ENCODE measurements around the gene ESRRA. TPM values are rescaled to one million over a fixed set of nuclear protein-coding genes. Genes with fewer than 3 reads are reported as not detected.

Gene ESRRA
- polyA plus RNA-seq, 1 donor (not counting 4 experiments of a cell fraction or from before 2014, with no cell fraction given), result 20.8 TPM

DNA sequence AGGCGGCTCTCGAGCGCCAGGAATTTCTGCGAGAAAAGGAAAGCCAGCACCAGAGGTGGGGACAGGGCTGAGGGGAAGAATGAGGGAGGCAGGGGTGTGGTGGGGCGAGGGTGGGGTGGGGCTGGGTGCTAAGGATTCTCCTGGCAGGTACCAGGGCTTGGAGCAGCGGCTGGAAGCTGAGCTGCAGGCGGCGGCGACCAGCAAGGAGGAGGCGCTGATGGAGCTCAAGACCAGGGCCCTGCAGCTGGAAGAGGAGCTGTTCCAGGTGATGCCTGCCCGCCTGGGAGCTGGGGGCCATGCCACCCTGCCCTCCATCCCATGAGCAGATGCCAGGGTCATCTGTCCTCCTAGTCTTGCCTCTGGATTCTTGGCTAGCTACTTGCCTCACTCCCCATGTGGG, 44.1 kb downstream of the ESRRA start:
- no peaks in the 10 kb centered on the region for H3K9me1 ChIP-seq (ENCODE audit: control insufficient read depth, extremely low read depth, insufficient read depth, low read length)
- H3K79me2 ChIP-seq (ENCODE audit: control insufficient read depth, insufficient read depth, low read length), result no peaks in the 10 kb centered on the region
- dilution Hi-C loops (cut with MboI; ENCODE audit: extremely low pct_ligation_motif_present, low sequenced_read_pairs), result no loop called here
- DNase-seq (ENCODE audit: low read depth, low spot score), result no peak
- H2AFZ ChIP-seq (ENCODE audit: control insufficient read depth, low read length), result no peak overlapping the region
- TF ChIP-seq, protein P1, sequence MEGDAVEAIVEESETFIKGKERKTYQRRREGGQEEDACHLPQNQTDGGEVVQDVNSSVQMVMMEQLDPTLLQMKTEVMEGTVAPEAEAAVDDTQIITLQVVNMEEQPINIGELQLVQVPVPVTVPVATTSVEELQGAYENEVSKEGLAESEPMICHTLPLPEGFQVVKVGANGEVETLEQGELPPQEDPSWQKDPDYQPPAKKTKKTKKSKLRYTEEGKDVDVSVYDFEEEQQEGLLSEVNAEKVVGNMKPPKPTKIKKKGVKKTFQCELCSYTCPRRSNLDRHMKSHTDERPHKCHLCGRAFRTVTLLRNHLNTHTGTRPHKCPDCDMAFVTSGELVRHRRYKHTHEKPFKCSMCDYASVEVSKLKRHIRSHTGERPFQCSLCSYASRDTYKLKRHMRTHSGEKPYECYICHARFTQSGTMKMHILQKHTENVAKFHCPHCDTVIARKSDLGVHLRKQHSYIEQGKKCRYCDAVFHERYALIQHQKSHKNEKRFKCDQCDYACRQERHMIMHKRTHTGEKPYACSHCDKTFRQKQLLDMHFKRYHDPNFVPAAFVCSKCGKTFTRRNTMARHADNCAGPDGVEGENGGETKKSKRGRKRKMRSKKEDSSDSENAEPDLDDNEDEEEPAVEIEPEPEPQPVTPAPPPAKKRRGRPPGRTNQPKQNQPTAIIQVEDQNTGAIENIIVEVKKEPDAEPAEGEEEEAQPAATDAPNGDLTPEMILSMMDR (optimal IDR thresholded peaks at IDR 0.05 in 1 of 3, IDR thresholded peaks at IDR 0.05 in 1 of 3, conservative IDR thresholded peaks at IDR 0.05 in 1 of 3; ENCODE audit: extremely low read depth in 1 of 3, insufficient read depth in 2 of 3, low read length in 3 of 3), result no peak
- FAIRE-seq, result no peak
- no peaks in the 10 kb centered on the region for H3K36me3 ChIP-seq (ENCODE audit: control insufficient read depth in 2 of 2, extremely low read depth in 1 of 2, insufficient read depth in 2 of 2, low read length in 2 of 2)
- no peaks in the 10 kb centered on the region for H4K20me1 ChIP-seq (ENCODE audit: control insufficient read depth, extremely low read depth, insufficient read depth, low read length)
- no peak overlapping the region for H3K27ac ChIP-seq (ENCODE audit: control insufficient read depth, insufficient read depth, low read length)
- H3K9me3 ChIP-seq (ENCODE audit: control insufficient read depth, low read depth, low read length), result no peaks in the 10 kb centered on the region
- no peak overlapping the region for H3K9ac ChIP-seq (ENCODE audit: control insufficient read depth, extremely low read depth, insufficient read depth, low read length)
- no peak overlapping the region for H3K4me3 ChIP-seq (ENCODE audit: control insufficient read depth in 2 of 3, extremely low read depth in 1 of 3, insufficient read depth in 2 of 3, low read depth in 1 of 3, low read length in 3 of 3)
- peaks cover 22% of the 10 kb centered on the region for H3K4me1 ChIP-seq (ENCODE audit: control insufficient read depth, extremely low read depth, insufficient read depth, low read length)
- no peaks in the 10 kb centered on the region for H3K27me3 ChIP-seq (ENCODE audit: control insufficient read depth, extremely low read depth, insufficient read depth, low read length)
- no peak overlapping the region for H3K4me2 ChIP-seq (ENCODE audit: control insufficient read depth, extremely low read depth, insufficient read depth, low read depth, low read length)

DNA sequence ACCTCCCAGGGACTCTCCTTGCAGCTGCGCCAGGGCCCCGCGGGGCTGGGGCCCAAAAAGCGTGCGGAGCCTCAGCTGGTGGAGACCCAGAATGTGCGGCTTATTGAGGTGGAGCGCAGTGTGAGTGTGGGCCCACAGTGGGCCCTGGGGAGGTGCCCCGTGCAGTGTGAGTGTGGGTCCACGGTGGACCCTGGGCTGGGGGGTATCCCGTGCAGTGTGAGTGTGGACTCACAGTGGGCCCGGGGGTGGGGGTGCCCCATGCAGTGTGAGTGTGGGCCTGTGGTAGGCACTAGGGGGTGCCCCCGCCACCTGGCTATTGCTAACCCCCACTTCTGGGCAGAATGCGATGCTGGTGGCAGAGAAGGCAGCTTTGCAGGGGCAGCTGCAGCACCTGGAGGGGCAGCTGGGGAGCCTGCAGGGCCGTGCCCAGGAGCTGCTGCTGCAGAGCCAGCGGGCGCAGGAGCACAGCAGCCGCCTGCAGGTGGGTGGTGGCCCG, 45.9 kb downstream of the ESRRA start:
- Histone ChIP-seq H3K36me3 (ENCODE audit: control insufficient read depth in 2 of 2, extremely low read depth in 1 of 2, insufficient read depth in 2 of 2, low read length in 2 of 2) (no peaks in the 10 kb centered on the region), H3K4me3 (ENCODE audit: control insufficient read depth in 2 of 3, extremely low read depth in 1 of 3, insufficient read depth in 2 of 3, low read depth in 1 of 3, low read length in 3 of 3) (no peak overlapping the region), H3K4me1 (ENCODE audit: control insufficient read depth, extremely low read depth, insufficient read depth, low read length) (peaks cover 30% of the 10 kb centered on the region), H3K79me2 (ENCODE audit: control insufficient read depth, insufficient read depth, low read length) (no peaks in the 10 kb centered on the region), H3K9me1 (ENCODE audit: control insufficient read depth, extremely low read depth, insufficient read depth, low read length) (peaks cover 3% of the 10 kb centered on the region), H3K9me3 (ENCODE audit: control insufficient read depth, low read depth, low read length) (no peaks in the 10 kb centered on the region), H3K4me2 (ENCODE audit: control insufficient read depth, extremely low read depth, insufficient read depth, low read depth, low read length) (no peak overlapping the region), H3K27me3 (ENCODE audit: control insufficient read depth, extremely low read depth, insufficient read depth, low read length) (no peaks in the 10 kb centered on the region), H2AFZ (ENCODE audit: control insufficient read depth, low read length) (no peak overlapping the region), H3K27ac (ENCODE audit: control insufficient read depth, insufficient read depth, low read length) (no peak overlapping the region), H4K20me1 (ENCODE audit: control insufficient read depth, extremely low read depth, insufficient read depth, low read length) (no peaks in the 10 kb centered on the region), H3K9ac (ENCODE audit: control insufficient read depth, extremely low read depth, insufficient read depth, low read length) (no peak overlapping the region)
- dilution Hi-C loops (cut with MboI; ENCODE audit: extremely low pct_ligation_motif_present, low sequenced_read_pairs), result no loop called here
- no peak for TF ChIP-seq EZH2 (IDR thresholded peaks at IDR 0.05; ENCODE audit: low read length)
- TF ChIP-seq, protein P1 (optimal IDR thresholded peaks at IDR 0.05 in 1 of 3, IDR thresholded peaks at IDR 0.05 in 1 of 3, conservative IDR thresholded peaks at IDR 0.05 in 1 of 3; ENCODE audit: extremely low read depth in 1 of 3, insufficient read depth in 2 of 3, low read length in 3 of 3), result no peak
- DNase-seq (ENCODE audit: low read depth, low spot score), result no peak
- no peak for FAIRE-seq
